Right kidney (tissue), 1 donor: ENCODE measurements around the gene MSLN.
"Not testable (repeated sequence)": the region's sequence is repeated elsewhere in the genome, so short reads cannot be mapped to it uniquely, and the experiment has no call there.

Experiments used
- DNase-seq: peaks from one replicate; pipeline ENCODE4 v3.0.0-alpha.2; 2016

MSLN gene

GRCh38 chr16:776298-776697 is 15.8 kb downstream of the MSLN start:
- DNase-seq, result not testable (repeated sequence)

GRCh38 chr16:776824-777223 is 16.3 kb downstream of the MSLN start:
- DNase-seq, result no peak

- no peak for DNase-seq
Observed at GRCh38 chr16:777826-778225, 17.3 kb downstream of the MSLN start.

- no peak for DNase-seq
Observed at GRCh38 chr16:778447-778846, 17.9 kb downstream of the MSLN start.

GRCh38 chr16:778909-779527 is 18.5 kb downstream of the MSLN start:
- DNase-seq, result no peak

- no peak for DNase-seq
Observed at GRCh38 chr16:779561-779960, 19.0 kb downstream of the MSLN start.

- no peak for DNase-seq
Observed at GRCh38 chr16:780296-780695, 19.8 kb downstream of the MSLN start.

GRCh38 chr16:781346-782010 is 20.9 kb downstream of the MSLN start:
- DNase-seq, result no peak

- no peak for DNase-seq
Observed at GRCh38 chr16:782258-782657, 21.7 kb downstream of the MSLN start.

- no peak for DNase-seq
Observed at GRCh38 chr16:782766-783403, 22.4 kb downstream of the MSLN start.

- no peak for DNase-seq
Observed at GRCh38 chr16:783404-784161, 23.0 kb downstream of the MSLN start.

GRCh38 chr16:784431-784830 is 23.9 kb downstream of the MSLN start:
- no peak for DNase-seq

GRCh38 chr16:785563-786535 is 25.3 kb downstream of the MSLN start:
- DNase-seq, result no peak

GRCh38 chr16:787321-787966 is 26.9 kb downstream of the MSLN start:
- DNase-seq, result no peak

- DNase-seq, result peak; percentile 65
Observed at GRCh38 chr16:787978-788398, 27.5 kb downstream of the MSLN start, which contains the start of gene RPUSD1. TSS of gene RPUSD1 (minus strand) at chr16:788381. CDS start at chr16:787737, 644 bp downstream.

- peak; percentile 83 for DNase-seq
Observed at GRCh38 chr16:788399-789126, 28.0 kb downstream of the MSLN start, which contains the start of gene CHTF18. TSS of gene CHTF18 (plus strand) at chr16:788620. CDS start at chr16:788685, 65 bp downstream.

- DNase-seq, result no peak
Observed at GRCh38 chr16:789191-789850, 28.8 kb downstream of the MSLN start.

- no peak for DNase-seq
Observed at GRCh38 chr16:790086-790485, 29.6 kb downstream of the MSLN start.

GRCh38 chr16:791131-791530 is 30.6 kb downstream of the MSLN start:
- no peak for DNase-seq
